Tongue (tissue), 2 donors: ENCODE data around the gene DPH7. TPM values are rescaled to one million over a fixed set of nuclear protein-coding genes. Genes with fewer than 3 reads are reported as not detected.
"Not testable (repeated sequence)": the region's sequence is repeated elsewhere in the genome, so short reads cannot be mapped to it uniquely, and the experiment has no call there.

ENCODE experiments used
- DNase-seq: peaks from one replicate; pipeline ENCODE4 v3.0.0-alpha.2; 2015
- total RNA-seq: library from RNA; depleted of rRNA; stranded (reverse); fragments of >200 nt; gene quantifications from one replicate; pipeline ENCODE4 v1.2.3, GENCODE V29; 2014

The DPH7 gene
- total RNA-seq, 1 donor from 2014 or later: 26.0 TPM

DNA sequence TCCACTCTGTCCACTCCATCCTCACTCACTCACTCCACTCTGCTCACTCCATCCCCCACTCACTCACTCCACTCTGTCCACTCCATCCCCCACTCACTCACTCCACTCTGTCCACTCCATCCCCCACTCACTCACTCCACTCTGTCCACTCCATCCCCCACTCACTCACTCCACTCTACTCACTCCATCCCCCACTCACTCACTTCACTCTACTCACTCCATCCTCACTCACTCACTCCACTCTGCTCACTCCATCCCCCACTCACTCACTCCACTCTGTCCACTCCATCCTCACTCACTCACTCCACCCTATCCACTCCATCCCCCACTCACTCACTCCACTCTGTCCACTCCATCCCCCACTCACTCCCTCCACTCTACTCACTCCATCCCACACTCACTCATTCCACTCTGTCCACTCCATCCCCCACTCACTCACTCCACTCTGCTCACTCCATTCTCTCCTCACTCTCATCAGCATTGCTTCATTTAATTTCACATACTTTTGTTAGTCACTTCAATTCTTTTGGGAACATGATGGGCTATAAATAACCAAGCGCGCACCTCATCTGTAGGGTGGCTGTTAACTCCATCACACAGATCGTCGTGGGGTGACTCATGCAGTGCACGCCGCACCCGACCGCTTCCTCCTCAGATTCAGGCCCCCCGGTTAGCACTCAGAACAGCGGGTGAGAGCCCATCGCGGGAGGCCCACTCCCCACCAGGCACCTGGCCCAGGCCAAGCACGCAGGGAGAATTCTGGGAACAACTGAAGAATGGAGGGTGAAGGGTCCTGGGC lies 59.9 kb downstream of the DPH7 start:
- DNase-seq: not testable (repeated sequence)

DNA sequence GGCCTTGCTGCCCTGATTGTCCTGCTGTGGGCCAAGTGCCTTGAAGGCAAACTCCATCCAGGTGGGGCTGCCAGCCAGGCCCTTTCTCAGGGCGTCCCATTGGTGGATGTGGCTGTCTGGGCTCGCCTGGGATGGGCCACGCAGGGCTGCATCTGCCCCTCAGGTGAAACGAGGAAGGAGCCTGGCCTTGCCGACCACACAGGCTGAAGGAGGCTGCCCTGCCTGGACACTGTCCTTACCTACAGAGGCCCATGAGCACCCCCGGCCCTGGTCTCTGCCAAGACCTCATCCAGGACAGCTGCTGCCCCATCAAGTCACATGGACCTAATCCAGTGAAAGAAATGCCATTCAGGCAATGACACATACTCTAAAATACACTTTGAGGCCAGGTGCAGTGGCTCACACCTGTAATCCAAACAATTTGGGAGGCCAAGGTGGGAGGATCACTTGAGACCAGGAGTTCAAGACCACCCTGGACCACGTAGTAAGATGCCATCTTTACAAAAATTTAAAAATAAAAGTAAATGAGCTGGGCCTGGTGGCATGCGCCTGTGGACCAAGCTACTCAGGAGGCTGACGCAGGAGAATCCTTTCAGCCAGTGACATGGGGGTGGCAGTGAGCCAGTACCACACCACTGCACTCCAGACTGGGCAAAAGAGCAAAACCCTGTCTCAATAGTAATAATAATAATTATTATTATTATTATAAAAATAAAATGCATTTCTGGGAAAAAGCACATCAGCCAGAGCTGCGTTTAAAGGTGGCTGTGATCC lies 62.4 kb downstream of the DPH7 start:
- DNase-seq: no peak

DNA sequence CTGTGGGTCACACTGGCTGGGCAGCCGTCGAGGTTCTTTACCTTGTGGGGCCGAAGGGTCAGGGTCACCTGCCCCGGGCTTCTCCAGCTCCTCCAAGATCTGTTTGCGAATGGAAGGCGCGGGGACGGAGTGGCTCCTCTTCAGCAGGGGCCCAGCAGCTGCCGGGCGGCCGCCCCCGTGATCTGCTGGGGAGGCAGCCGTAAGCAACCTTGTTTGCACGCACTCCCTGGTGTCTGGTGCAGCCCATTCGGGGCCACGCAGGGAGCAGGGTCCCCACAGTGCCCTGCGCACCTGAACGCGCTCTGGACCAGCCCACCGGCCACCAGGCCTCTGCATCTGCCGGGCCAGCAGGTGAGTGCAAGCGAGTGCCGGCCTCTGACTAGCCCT lies 63.4 kb downstream of the DPH7 start:
- DNase-seq: no peak

DNA sequence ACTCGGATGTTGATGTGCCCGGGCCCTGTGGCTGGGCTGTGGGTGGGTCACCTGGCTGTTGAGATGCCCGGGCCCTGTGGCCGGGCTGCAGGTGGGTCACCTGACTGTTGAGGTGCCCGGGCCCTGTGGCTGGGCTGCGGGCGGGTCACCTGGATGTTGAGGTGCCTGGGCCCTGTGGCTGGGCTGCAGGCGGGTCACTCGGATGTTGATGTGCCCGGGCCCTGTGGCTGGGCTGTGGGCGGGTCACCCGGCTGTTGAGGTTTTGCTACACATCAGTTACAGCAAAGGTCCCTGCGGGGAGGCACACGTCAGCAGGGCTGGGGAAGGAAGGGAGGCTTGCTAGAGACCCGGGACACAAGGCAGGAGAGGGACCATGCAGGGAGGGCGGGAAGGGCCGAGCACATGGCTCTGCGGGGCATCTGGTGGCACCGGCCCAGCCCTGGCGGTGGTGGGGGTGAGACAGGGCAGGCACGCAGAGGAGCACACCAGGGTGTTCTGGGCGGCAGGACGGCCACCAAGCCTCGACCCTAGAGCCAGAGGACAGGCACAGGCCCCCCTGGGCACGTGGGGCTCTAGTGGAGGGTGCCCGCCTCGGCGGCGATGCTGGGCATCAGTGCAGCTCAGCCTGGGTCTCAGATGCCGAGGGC lies 63.9 kb downstream of the DPH7 start:
- no peak for DNase-seq

DNA sequence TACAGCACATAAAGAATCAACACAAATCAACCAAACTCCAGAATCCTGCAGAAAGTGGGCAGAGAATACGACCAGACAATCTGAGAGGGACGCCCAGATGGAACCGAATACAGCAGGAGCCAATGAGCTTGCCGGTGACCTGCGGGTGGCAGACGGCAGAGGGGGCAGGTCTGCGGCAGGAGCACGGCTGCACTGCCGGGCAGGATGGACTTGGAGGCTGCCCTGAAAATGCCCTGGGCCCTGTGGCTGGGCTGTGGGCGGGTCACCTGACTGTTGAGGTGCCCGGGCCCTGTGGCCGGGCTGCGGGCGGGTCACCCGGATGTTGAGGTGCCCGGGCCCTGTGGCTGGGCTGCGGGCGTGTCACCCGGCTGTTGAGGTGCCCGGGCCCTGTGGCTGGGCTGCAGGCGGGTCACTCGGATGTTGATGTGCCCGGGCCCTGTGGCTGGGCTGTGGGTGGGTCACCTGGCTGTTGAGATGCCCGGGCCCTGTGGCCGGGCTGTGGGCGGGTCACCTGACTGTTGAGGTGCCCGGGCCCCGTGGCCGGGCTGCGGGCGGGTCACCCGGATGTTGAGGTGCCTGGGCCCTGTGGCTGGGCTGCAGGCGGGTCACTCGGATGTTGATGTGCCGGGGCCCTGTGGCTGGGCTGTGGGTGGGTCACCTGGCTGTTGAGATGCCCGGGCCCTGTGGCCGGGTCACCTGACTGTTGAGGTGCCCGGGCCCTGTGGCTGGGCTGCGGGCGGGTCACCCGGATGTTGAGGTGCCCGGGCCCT lies 64.7 kb downstream of the DPH7 start:
- DNase-seq: not testable (repeated sequence)

DNA sequence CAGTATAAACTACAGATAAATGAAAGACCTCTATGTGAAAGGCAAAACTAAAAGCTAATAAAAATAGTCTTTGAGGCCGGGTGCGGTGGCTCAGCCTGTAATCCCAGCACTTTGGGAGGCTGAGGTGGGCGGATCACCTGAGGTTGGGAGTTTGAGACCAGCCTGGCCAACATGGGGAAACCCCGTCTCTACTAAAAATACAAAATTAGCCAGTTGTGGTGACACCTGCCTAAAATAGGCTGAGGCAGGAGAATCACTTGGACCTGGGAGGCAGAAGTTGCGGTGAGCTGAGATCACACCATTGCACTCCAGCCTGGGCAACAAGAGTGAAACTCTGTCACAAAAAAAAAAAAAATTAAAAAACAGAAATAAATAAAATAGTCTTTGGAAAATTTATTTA lies 65.6 kb downstream of the DPH7 start:
- not testable (repeated sequence) for DNase-seq

DNA sequence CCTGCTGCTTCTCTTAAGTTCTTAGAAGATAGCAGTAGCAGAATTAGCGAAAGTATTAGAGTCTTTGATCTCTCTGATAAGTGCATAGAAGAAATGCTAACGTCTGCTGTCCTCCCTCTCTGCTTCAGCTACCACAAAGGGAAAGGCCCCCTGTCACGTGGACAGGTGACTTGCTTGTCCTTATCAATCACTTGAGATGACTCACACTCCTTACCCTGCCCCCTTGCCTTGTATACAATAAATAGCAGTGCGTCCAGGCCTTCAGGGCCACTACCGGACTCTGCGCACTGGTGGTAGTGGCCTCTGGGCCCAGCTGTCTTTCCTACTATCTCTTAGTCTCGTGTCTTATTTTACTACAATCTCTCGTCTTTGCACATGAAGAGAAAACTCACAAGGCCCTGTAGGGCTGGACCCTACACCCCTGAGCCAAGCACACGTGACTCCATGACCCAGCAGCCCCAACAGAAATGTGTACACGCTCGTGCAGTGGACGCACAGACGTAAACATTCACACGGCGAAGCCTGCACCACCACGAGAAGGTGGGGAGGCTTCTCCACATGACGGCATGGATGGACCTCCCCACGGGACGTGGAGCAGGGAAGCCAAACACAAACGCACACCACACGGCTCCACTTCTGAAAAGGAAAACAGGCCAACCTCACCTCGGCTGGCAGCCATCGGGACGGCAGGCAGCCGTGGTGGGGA lies 66.8 kb downstream of the DPH7 start:
- DNase-seq: no peak

DNA sequence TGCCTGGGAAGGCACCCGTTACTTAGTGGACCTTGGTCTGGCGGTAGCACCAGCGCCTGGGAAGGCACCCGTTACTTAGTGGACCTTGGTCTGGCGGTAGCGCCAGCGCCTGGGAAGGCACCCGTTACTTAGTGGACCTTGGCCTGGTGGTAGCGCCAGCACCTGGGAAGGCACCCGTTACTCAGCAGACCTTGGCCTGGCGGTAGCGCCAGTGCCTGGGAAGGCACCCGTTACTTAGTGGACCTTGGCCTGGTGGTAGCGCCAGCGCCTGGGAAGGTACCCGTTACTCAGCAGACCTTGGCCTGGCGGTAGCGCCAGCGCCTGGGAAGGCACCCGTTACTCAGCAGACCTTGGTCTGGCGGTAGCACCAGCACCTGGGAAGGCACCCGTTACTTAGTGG lies 67.6 kb downstream of the DPH7 start:
- not testable (repeated sequence) for DNase-seq

DNA sequence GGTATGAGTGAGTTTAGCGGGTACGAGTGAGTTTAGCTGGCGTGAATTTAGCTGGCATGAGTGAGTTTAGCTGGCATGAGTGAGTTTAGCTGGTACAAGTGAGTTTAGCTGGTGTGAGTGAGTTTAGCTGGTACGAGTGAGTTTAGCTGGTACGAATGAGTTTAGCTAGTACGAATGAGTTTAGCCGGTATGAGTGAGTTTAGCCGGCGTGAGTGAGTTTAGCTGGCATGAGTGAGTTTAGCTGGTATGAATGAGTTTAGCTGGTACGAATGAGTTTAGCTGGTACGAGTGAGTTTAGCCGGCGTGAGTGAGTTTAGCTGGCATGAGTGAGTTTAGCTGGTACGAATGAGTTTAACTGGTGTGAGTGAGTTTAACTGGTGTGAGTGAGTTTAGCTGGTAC lies 69.5 kb downstream of the DPH7 start:
- no peak for DNase-seq

DNA sequence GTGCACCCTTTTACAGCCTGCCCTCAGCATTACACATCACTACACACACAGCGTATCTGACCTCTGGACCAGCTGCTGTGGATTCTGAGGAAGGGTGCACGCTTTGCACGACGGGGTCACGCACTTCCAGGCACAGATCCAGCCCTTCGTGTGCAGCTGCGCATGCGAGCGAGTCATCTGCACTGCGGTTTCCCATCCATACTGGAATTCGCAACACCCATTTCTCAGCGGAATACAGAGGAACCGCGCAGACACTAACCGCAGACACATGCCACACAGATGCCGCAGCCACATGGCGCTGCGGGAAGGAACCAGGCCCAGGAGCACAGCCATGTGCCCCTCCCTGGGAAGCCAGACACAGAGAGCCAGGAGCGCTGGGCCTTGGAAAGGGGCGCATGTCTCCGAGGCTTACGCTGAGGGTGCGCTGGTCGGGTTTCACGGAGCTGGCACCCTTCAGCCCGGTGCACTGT lies 72.0 kb downstream of the DPH7 start:
- no peak for DNase-seq

DNA sequence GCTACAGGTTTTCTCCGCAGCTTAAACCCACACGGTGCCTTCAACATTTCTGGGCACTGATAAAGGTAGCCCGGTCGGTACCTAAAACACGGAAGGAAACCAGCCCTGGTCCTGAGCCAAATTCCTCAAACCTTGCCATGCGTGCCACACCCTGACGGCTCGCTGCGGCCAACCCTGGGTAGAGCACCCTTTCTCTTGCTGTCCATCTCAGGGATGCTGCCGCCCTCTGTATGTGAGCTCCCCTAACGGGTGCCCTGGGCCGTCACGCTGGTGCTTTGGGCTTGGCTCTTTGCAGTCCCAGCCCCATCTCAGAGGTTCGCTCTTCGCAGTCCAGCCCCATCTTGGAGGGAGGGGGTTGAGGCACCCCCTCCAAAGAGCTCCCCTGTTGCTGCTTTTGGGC lies 72.5 kb downstream of the DPH7 start:
- no peak for DNase-seq

DNA sequence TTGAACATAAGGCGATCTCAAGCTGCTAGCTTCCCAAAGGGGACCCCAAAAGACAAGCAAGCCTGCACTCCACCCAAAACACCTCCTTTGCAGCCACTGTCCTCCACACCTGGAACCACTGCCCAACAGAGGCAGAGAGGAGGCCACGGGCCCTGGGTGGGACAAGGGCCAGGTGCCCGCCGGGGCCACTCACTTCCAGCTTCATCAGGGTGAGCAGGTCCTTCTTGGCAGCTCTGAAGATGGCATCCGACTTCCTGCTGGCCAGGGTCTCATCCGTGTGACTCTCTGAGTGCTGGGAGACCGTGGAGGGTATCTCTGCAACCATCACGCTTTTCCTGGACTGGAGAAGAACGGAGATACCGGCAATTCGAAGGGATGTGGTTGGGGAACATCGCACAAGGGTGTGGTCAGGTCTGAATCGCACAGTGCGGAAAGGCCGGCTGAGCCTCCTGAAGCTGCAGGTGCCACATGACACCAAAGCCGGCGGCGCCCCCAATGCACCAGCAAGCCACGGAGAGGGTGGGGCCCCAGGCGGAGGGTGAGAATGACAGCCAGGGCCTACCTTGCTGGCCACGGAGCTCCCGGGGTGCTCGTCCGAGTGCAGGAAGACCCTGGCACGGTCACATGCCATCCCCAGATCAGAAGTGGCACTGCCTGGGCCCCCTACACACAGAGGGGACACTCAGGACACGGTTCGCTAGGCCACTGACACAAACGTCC lies 73.1 kb downstream of the DPH7 start:
- no peak for DNase-seq

Other genes with a start within 250 kb of the DPH7 start
- 19.9 TPM for gene EXD3, start 155.8 kb downstream of the DPH7 start, total RNA-seq
- 1.2 TPM for gene NOXA1, start 155.5 kb downstream of the DPH7 start, total RNA-seq
- 0.31 TPM for gene ENTPD8, start 137.6 kb downstream of the DPH7 start, total RNA-seq
- 10.7 TPM for gene NSMF, start 119.6 kb downstream of the DPH7 start, total RNA-seq
- gene PNPLA7, start 28.5 kb downstream of the DPH7 start, total RNA-seq: 1.5 TPM
- 29.1 TPM for gene MRPL41, start 27.0 kb downstream of the DPH7 start, total RNA-seq
- gene ZMYND19, start 11.6 kb upstream of the DPH7 start, total RNA-seq: 10.1 TPM
- 20.0 TPM for gene ARRDC1, start 26.8 kb upstream of the DPH7 start, total RNA-seq
- 70.3 TPM for gene EHMT1, start 40.1 kb upstream of the DPH7 start, total RNA-seq